GM19240 (cell line): ENCODE results near the gene ATP2C2.

Experiments
- DNase-seq: peaks from one replicate; pipeline ENCODE4 v3.0.0; 2011; ENCODE audit warnings: low spot score; ENCODE audit not compliant: insufficient read length

Gene ATP2C2

DNA sequence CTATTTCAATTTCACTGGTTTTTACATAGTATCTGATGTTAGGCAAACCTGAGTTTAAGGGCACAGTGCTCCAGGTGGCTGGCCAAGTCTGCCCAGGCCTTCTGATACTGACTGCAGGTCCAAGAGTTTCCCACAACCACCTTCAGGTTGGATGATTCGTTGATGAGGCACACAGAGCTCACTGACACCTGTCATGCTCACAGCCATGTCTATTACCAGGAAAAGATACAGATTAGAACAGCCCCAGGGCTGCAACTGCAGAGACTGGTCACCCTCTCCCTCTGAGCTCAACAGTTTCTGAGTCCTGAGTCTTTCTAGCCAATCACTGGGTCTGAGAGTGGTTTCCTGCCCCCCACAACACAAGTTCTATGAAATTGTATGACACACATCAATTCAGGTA lies 98.9 kb downstream of the ATP2C2 start:
- DNase-seq = no peak

DNA sequence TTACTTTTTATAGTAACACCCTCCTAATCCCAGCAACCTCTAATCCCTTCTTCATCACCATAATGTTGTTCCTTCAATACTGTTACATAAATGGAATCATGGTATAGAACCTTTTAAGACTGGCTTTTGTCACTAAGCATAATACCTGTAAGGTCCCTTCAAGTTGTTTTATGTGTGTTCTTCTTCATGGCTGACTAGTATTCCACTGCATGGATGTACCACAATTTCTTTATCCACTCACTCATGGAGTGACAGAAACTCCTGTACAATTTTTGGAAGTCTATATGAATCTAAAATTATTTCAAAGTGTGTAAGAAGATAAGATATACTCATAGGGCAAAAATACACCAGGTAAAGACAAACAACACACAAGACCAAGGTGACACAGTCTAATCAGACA lies 99.4 kb downstream of the ATP2C2 start:
- DNase-seq = no peak

DNA sequence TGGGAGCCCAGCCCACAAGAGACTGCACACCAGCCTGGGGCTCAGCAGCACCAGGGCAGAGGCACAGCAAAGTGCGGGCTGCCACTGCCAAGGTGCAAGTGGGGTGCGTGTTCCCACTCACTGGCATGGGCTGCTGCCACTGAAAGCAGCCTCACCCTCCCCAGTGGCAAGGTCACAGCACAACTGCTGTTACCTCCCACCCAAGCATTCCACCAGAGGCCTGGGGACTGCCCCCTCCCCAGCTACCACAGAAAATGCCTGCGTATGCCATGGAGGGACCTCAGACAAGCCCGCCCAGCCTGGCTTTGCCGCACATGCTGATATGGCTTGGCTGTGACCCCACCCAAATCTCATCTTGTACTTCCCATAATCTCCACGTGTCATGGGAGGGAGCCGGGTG lies 103.0 kb downstream of the ATP2C2 start:
- DNase-seq = no peak

DNA sequence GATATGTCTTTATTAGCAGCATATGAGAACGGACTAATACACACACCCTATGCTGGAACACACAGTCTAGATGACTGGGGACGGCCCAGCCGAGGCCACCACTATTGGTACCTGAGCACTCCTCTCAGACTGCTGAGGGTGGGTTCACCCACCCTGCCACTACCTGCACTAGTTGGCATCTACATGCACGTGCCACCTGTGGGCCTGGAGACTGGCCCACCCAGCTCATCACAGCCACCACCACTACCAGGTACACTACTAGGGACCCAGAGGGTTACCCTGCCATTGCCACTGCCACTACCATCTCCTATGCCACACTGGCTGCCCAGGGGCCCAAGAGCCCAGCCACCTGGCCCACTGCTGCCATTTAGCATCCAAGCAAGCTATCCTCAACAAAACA lies 103.6 kb downstream of the ATP2C2 start:
- DNase-seq = no peak

DNA sequence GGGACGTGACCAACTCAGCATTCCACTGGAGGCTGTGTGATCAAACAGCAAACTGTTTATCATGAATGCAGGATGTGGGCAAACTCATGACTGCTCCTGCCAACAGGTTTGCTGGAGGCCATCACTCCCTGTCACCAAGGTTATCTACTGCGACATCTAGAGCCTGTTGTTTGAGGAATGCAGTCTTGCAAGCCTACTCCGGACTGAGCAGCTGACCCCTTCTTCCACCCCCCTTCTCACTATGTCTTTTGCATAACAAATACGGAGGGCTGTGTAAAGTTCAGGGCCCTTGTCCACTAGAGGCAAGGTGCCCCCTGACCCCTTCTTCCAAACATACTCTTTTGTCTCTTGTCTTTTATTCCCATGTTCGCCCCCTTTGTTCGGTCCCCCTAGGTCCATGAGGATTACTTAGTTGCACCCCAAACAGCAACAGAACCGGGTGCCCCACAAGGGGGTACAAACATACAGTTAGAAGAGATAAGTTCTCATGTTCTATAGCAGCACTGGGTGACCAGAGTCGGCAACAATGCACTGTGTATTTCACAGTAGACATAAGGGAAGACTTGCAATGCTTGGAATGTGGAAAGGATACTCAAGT lies 107.4 kb downstream of the ATP2C2 start:
- no peak for DNase-seq

DNA sequence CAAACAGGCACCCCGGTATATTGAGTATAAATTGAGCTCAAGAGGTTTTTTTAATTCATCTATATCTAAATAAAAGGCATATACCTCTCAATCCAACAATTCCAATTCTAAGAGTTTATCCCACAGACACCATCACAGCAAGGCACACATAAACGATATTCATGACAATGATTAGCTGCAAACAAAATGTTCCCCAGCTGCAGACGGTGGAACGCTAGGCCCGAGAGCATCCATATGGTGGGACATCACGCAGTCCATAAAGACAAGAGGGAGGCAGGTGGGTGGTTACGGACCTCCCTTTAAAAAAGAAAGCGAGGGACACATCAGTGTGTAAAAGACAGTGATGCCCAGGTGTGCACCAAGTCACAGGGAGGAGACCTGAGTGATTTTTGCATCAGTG lies 108.1 kb downstream of the ATP2C2 start:
- DNase-seq = no peak

DNA sequence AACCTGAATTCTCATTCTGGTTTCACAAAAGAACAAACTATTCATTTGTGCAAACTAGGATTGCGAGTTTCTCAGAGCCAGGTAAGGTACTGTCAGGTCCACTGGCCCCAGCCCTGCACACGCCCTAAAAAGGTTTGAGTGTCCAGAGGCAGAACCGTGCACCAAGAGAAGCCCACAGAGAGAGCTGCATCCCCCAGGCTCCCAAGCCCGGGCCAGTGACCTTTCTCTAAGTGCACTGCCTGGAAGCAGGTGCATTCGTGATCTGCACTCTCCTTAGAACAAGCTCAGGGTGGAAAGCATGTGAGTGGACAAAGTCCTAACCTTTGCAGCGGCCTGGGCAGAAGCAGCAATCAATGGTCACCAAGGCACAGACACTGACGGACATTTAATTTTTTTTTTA lies 109.3 kb downstream of the ATP2C2 start:
- no peak for DNase-seq

DNA sequence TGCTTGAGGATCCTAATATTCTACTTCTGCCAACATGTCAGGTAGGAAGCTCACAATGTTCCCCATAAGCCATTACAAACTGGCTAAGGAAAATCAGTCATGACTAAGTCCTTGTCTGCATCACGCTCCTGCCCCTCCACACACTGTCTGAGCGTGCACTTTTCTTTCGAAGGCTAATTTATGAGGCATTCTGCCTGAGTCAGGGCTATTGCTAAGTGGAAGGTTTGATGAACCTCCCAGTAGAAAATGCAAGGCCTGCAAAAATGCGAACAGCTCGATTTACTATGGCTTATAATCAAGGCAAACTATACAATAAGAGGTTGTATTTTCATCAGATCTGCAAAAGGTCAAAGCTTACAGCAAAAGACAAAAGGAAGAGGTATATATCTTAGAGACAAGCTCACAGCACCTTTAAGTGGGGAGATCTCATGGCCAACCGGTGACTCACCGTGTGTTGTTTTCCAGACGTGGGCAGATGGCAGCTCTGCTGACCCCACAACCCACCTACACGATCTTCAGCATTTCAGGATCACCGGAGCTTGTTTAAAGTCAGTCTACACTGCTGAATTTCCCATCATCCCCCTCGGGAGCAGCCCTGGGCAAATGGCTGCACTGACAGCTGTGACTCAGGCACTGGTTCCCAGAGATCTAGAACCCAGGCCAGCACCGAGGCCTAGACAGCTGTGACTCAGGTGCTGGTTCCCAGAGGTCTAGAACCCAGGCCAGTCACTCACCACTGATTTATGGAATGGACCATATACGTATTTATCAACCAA lies 110.0 kb downstream of the ATP2C2 start:
- DNase-seq = no peak

DNA sequence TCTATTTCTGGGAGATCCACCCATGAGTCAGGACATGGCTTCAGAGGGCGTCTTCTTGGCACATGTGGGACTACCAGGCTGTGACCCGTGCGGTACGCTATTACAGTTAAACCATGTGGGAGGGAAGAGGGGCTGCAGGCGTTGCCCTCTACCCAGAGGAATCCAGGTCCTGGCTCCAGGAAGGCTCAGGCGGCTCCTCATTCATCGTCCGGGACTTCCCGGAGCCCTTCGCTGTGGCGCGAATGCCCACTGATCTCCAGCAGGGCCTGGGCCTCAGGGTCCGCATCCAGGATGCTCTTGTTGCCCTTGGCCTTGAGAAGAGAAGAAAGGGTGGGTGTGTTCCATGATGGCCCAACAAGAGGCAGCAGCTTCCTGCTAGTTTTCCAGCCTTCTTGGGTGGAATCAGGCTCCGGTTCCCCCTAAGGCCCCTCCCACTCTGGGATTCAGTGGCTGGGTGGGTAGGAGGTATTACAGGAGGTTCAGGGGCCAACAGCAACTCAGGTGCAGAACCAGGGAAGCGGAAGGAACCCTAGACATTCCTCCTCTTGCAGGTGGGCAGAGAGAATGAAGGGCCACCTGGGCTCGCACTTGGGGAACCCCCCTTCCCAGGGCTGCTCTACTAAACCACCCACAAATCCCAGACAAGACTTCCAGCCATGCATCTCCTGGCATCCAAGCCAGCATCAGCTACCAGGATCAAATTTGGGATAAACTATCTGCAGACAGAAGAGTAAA lies 111.5 kb downstream of the ATP2C2 start:
- DNase-seq = no peak

DNA sequence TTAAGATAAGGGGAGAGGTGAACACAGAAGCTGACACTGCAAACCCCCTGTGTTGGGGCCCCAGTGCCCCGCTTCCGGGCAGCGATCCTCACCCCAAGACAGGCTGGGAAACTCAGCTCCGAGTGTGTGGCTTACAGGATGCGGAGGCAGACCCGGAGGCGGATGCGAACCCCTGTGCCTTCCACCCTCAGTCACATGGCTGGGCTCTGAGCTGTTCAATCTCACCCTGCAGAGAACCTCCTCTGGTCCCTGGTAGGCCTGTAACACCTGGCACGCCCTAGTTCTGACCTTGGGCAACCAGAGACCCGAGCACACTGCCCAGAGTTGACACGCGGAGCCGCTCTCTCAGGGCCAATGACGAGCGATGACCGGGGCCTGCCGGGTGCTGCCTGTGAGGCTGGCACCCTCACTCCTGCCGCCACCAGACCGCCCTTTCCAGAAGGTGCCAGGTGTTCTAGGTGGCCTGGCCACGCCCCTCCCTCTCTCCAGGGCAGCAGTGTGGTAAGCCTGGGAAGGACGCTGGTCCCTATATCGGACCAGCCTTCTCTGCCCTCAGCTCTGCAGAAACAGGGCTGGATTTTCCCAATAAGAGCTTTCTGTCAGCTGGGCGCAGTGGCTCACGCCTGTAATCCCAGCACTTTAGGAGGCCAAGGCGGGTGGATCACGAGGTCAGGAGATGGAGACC lies 112.9 kb downstream of the ATP2C2 start:
- DNase-seq = no peak

DNA sequence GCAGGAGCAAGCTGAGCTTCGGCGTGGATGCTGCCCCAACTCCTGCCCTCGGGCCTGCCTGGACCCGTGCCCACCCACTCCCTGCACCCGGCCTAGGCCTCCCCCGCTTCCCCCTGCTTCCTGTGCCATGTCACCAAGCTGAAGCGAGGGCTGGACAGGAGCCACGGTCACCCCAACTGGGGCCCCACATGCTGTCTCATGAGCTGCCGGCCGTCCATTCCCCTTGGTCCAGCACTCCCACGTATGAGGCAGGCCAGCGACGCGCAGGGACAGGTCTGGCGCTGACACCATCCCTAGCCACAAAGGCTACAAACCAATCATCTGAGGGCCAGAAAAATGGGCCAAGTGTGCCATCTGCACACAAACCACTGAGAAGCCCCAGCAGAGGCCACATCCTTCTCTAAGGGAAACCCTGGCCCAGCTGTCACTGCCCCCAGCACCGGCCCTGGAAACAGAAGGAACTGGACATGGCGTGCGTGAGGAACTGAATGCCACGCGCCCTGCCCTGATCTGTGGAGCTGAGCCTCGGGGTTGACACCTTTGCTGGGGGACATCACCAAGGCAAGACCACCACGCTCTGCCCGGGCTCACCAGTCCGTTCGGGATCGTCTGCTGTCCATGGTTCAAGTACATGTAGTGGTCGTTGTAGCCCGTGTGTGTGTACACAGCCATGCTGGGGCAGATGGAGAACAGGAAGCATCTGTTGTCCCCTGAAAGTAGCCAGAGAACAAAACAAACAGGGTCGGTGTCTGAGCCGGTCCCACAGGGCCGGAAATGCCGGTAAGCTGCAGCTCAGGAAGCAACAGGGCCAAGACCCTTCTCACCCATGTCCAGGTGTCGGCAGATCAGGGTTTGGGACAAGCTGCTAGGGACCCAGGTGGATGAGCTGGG lies 113.9 kb downstream of the ATP2C2 start:
- DNase-seq = no peak

DNA sequence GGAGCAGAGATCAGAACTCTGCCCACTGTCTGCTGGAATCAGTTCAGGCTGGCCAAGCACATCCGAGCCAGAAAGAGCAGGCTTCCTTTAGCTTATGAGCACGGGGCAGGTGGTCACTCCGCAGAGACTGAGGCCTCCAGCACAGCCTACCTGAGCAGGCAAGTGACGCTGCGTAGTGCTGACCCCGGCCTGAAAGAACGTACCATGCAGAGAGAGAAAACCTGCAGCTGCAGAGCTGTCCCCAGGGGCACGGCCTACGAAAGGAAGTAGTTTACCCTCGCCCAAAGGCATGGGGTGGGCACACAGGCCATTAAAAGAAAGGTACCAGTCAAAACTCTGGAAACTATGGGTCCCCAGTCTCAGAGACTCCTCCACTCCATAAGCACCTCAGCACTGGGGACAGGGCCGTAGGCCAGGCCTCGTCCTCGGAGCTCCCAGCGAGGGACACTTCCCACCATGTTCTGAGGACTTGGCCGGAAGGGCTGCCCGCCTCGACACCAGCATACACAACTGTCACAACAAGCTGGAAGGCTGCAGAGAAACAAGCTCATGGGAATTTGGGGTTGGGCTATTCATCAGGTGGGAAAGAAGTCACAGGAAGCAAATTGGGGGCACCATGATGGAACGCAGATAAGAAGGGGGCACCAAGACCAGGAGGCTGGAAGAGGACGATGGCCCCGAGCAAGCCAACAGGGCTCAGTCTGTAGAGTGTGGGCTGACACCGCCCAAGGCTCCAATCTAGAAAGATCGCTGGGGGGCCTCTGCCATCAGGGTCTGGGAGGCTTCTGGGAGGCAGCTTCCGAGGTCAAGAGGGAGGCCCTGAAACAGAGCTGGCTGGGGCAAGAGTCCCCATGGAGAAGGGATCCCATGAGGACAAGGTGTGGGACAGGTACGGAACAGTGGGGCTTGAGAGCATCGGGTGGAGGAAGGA lies 114.9 kb downstream of the ATP2C2 start:
- no peak for DNase-seq

DNA sequence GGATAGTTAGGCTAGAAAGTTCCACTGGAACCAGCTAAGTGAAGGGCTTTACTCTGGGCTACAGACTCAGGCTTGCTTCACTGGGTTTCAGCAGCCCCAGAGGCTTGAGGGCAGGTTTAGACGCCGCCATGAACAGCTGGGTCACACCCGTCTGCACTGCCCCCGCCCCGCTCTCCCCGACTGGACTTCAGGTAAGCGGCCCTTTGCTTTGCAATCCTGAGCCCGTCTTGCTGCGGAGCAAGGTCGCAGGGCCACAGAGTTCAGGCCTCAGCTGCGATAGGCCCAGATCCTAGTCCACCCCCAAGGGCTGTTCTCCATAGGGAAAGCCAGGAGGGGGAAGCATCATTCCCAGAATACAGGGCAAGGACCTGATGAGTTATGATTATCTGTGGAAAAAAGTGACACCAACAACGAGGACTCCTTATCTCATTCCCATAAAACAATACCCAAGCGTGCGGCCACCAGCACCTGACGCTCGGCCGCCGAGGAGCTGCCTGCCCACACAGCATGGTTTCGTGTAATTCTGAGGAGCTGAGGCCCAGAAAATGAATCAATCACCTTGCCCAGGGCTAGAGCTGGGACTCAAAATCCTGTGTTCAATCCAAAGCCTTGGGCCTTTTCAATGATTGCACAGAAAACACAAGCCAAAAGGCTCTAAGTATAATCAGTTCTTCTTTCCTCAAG lies 115.7 kb downstream of the ATP2C2 start:
- no peak for DNase-seq

DNA sequence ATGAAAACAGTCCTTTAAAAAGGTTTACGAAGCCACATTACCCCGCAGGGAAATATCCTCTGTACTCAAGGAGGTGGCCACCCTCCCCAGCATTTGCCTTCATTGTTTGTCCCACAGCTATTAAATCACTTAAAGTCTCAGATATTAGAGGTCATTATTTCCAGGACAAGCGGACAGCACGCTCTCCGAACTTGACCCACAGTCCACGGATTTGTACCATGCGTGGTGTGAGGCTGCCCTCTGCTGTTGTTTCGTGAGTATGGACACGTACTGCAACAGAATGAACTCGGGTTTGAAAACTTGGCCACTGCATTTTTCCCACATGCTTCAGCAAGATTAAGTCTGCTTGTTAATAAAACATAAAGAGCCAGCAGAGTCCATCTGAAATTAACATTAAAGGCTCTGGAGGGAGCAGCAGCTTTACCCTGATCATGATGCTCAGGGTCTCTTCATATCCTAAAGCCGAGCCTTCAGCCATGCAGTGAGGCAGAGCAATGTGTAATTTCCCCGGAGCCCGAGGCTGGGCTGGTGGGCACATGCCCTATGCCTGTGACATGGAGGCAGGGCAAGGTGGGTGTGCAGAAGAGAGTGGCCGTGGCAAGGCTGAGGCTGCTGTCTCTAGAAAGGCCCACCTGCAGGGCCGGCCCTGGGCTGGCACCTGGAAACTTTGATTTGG lies 116.4 kb downstream of the ATP2C2 start:
- no peak for DNase-seq

DNA sequence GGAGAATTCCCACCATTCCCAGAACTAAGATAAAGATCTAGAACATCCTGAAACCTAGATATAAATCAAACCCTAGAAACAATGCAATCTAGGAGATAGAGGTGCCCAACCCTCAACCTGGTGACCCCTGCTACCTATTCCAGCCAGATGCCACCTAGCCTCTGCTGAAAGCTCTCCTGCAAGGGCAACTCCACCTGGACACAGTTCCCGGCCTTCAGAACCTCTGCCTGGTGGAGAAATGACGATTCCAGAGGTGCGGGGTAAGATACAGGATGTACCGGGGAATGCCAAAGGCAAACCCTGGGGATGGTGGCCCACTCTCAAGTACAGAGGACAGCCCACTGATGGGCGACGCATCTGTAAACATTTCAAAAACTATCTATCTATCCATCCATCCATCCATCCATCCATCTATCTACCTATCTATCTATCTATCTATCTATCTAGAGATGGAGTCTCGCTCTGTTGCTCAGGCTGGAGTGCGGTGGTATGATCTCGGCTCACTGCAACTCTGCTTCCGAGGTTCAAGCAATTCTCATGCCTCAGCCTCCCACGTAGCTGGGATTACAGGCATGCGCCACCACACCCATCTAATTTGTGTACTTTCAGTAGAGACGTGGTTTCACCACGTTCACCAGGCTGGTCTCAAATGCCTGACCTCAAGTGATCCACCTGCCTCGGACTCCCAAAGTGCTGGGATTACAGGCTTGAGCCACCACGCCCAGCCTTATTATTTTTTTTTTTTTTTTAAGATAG lies 117.1 kb downstream of the ATP2C2 start:
- no peak for DNase-seq

DNA sequence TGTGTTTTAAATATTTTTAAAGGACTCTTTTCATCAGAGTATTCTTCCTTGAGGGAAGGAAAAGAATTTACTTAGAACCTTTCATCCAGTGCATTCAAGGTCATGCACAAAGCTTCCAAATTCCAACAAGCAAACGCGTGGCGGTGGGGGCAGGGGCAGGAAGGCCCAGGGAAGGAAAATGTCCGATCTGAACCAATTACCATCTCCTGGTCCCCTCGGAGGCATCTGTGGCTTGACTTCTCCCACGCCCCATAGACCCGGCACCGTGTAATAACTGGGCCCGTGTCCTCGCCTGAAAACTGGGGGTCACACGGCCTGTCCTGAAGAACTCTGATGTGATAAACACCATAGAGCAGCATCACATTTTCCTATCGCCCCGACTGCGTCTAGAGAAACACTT lies 117.8 kb downstream of the ATP2C2 start:
- no peak for DNase-seq

DNA sequence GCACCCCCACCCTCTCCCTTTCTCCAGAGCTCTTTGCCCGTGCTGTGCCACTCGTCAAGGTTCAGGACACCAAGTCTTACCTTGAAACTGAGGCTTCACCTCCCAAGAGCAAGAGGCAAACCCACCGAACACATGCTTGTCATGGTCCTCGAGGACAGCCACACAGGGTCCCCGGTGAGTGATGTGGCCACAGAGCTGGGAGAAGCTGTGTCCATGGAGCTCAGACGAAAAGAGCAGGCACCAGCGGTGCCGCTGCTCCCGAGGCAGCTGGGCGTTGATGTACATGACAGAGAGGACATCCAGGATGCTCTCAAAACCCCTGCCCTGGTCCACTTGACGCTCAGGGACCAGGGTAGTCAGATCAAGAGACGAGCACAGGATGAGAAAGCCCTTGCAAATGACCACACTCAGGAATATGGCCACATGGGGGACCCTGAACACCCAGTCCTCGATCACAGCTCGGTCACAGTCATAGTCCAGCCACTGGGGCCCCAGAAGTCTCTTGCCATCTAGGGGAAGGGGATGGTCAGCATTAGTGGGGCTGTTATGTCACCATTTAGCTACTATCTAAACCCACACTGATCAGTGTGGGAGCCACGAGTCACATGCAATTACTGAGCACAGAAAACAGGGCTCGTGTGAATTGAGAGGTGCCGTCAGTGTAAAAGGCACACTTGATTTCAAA lies 118.4 kb downstream of the ATP2C2 start:
- DNase-seq = no peak
